ENCODE measurements around the gene CDK11A.
"Not testable (repeated sequence)": the region's sequence is repeated elsewhere in the genome, so short reads cannot be mapped to it uniquely, and the experiment has no call there.

The CDK11A gene

DNA sequence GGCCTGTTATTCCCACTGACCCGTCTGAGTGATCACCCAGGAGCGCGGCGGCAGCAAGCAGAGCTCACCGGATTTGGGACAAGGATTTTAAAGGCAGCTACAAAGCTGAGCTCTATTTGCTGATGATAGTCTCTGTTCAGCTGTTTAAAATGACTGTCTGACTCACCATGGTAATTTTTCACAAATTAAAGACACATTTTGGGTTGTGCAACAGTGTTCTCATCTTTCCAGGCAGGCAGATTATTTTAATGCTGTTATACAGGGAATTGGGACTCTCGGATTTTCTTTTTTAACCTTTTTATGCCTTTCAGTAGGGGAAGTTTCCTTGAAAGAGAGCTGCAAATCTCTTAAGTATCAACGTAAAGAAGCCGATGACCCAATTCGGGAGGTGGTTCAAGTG is 61.8 kb downstream of the CDK11A start:
- not testable (repeated sequence) for DNase-seq

DNA sequence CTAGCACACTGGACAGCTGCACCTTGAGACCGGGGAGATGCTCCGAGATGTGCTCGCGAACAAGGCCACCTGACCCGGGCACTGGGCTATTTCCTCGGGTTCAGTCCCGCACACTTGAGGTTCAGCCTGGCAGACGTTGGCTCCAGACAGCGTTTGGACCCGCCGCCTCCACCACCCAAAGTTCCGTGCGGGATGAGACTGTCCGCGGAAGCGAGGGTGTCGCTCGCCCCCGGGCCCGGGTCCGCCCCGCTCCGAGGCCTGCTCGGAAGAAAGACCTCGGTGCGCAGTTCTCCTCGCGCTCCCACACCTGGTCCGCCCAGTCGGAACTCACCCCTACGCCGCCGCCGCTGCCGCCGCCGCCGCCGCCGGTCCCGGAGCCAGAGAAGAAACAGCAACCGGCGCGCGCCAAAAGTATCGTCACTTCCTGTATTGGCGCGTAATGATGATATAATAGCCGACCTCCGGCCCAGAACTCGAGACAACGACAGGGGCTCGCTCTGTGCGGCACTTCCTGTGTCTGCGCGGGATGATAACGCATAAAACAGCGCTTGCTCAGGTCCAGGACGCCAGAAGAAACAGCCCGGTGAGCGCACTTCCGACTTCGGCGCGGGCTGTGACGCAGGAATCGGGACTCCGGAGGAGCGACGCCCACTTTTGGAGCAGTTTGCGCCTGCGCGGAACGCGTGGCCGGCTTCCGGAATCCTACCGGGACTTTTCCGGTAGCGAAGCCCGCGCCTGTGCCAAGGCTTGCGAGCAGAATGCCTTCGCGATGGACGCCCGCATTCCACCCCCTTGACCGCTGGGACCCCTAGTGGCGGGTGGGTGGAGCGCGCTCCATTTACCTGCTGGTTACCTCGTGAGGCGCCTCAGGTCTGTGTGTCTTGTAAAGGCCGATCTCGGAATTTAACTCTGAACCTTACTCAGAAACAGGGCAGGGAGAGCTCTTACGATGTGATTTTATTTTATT is 65.3 kb downstream of the CDK11A start, which contains the start of gene CDK11B:
Gene CDK11B (minus strand): TSS at position 422 of the 967 bp plus-strand sequence. CDS start 1,519 bp downstream, outside the sequence.
- peak; percentile 88 for DNase-seq
